A673 (cell line): ENCODE results near the gene C10orf90. TPM values are rescaled to one million over a fixed set of nuclear protein-coding genes. Genes with fewer than 3 reads are reported as not detected.

Experiments
- BruUV-seq: library from RNA; stranded (reverse); fragments of 400-500 nt; replicated peaks from 2 replicates; lab custom pipeline; 2021; lab: Mats Ljungman, UMichigan
- CTCF ChIA-PET: fragments of 300-600 bp; sonication (Branson Sonifier 250); formaldehyde crosslinking; loops from one replicate; lab custom pipeline; 2022; ENCODE audit warnings: antibody characterized with exemption; lab: Charles Lee
- POLR2A ChIA-PET: fragments of 300-600 bp; sonication (Branson Sonifier 250); formaldehyde crosslinking; loops from one replicate; lab custom pipeline; 2022; ENCODE audit warnings: antibody characterized with exemption; ENCODE audit not compliant: low non-redundant PET; lab: Charles Lee
- DNase-seq: peaks from one replicate; pipeline ENCODE4 v3.0.0-alpha.2; 2015; ENCODE audit warnings: low spot score
- H3K27ac ChIP-seq: fragments of 200-600 bp; sonication (generic); 2 replicates; pipeline ENCODE4 v1.5.1; 2016; ENCODE audit warnings: mixed run types, low read depth, mild to moderate bottlenecking, mixed read lengths, antibody characterized with exemption, low read length; ENCODE audit not compliant: poor library complexity, severe bottlenecking
- H3K27me3 ChIP-seq: fragments of 200-600 bp; sonication (generic); replicated peaks from 2 replicates; pipeline ENCODE4 v1.6.1; 2017; ENCODE audit warnings: mixed run types, low read depth, mild to moderate bottlenecking, mixed read lengths, antibody characterized with exemption, low read length; ENCODE audit not compliant: insufficient read depth, poor library complexity
- H3K36me3 ChIP-seq: fragments of 200-600 bp; sonication (generic); 2 replicates; pipeline ENCODE4 v1.6.1; 2016; ENCODE audit warnings: mixed run types, mild to moderate bottlenecking, mixed read lengths, antibody characterized with exemption, low read length; ENCODE audit not compliant: insufficient read depth, poor library complexity, severe bottlenecking
- H3K4me1 ChIP-seq: fragments of 200-600 bp; sonication (generic); 2 replicates; pipeline ENCODE4 v1.6.1; 2017; ENCODE audit warnings: mixed run types, mild to moderate bottlenecking, mixed read lengths, antibody characterized with exemption, low read length; ENCODE audit not compliant: insufficient read depth, poor library complexity, severe bottlenecking
- H3K4me3 ChIP-seq: fragments of 200-600 bp; sonication (generic); 2 replicates; pipeline ENCODE4 v1.5.1; 2016; ENCODE audit warnings: low read depth, mixed run types, mild to moderate bottlenecking, mixed read lengths, low read length; ENCODE audit not compliant: poor library complexity, severe bottlenecking
- H3K9me3 ChIP-seq: fragments of 200-600 bp; sonication (generic); 2 replicates; pipeline ENCODE4 v1.6.1; 2016; ENCODE audit warnings: mixed run types, low read depth, mild to moderate bottlenecking, mixed read lengths, antibody characterized with exemption, low read length; ENCODE audit not compliant: poor library complexity, severe bottlenecking
- EZH2 ChIP-seq: fragments of 200-600 bp; sonication (generic); IDR thresholded peaks from 2 replicates; pipeline ENCODE4 v1.6.1; 2017; ENCODE audit warnings: borderline replicate concordance, low read depth, mild to moderate bottlenecking, mixed read lengths, antibody characterized with exemption, low read length; ENCODE audit not compliant: poor library complexity, severe bottlenecking
- intact Hi-C: fragments of 100-400 bp; cut with micrococcal nuclease; formaldehyde crosslinking; loops from one replicate; pipeline ENCODE4 v1.10.0; 2022; ENCODE audit not compliant: unreplicated experiment
- total RNA-seq: library from RNA; stranded (reverse); gene quantifications from 2 replicates; pipeline ENCODE4 v1.2.3, GENCODE V29; 2021
- TF ChIP-seq, protein P1 (sequence below): fragments of 300-800, 200-600 bp; sonication (generic); conservative IDR thresholded peaks from 2 replicates; pipeline ENCODE4 v1.5.1; 2017; ENCODE audit warnings: low read depth, mild to moderate bottlenecking, antibody characterized with exemption, low read length, moderate library complexity, mixed read lengths

C10orf90 gene
- total RNA-seq, 1 experiment from 2014 or later: not detected

DNA sequence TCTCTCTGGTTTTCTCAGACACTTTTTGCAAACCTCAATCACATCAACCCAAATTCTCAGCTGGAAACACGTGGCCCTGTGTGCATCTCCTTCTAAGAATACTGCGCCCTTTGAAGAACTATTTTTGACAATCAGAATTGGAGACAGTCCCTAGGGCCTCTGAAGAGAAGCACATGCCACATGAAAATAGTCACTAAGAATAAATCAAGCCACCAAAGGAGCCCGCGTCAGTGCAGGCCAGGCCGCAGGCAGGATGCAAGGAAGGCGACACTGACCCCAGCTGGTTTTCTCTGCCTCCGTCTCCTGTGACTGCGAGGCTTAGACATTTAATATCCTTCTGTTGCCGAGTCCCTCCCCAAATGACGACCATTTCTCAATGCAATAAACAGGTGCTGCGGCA is 194.2 kb downstream of the C10orf90 start:
- no peaks in the 10 kb centered on the region for H3K9me3 ChIP-seq
- BruUV-seq: no TSS peak
- no peaks in the 10 kb centered on the region for H3K36me3 ChIP-seq
- POLR2A ChIA-PET: no interaction called here
- peaks cover 6% of the 10 kb centered on the region for H3K27me3 ChIP-seq
- TF ChIP-seq, protein P1, sequence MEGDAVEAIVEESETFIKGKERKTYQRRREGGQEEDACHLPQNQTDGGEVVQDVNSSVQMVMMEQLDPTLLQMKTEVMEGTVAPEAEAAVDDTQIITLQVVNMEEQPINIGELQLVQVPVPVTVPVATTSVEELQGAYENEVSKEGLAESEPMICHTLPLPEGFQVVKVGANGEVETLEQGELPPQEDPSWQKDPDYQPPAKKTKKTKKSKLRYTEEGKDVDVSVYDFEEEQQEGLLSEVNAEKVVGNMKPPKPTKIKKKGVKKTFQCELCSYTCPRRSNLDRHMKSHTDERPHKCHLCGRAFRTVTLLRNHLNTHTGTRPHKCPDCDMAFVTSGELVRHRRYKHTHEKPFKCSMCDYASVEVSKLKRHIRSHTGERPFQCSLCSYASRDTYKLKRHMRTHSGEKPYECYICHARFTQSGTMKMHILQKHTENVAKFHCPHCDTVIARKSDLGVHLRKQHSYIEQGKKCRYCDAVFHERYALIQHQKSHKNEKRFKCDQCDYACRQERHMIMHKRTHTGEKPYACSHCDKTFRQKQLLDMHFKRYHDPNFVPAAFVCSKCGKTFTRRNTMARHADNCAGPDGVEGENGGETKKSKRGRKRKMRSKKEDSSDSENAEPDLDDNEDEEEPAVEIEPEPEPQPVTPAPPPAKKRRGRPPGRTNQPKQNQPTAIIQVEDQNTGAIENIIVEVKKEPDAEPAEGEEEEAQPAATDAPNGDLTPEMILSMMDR: no peak
- TF ChIP-seq EZH2: no peak
- CTCF ChIA-PET: no interaction called here
- no peak overlapping the region for H3K4me3 ChIP-seq
- H3K27ac ChIP-seq: no peak overlapping the region
- intact Hi-C loops: no loop called here
- no peaks in the 10 kb centered on the region for H3K4me1 ChIP-seq
- no peak for DNase-seq

DNA sequence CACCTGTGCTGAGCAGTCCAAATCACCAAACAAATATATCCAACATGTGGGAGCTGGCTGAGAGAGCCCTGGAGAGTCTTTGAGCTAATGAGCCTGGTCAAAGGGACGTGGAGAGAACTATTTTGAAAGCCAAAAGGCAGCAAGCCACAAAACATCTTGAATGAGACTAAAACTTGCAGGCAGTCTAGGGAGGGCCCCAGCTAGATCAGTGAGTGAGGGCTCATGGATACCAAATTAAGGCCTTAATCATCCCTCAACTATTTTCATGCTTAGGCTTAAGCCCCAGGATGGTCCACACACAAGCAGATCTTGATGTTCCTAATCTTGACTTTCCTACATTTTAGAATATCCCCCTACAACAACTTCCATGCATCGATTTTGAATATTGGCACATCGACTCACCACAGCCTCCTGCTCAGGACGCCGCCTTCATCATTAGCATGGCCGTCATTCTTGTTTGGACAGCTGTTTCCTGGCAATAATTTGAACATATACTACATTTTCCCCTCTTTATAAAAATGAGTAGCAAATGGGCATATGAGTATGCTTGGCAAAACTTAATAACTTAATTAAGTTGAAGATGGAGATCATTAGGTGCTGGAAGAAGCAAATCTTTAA is 195.3 kb downstream of the C10orf90 start:
- POLR2A ChIA-PET: no interaction called here
- Histone ChIP-seq H3K36me3 (no peaks in the 10 kb centered on the region), H3K27me3 (peaks cover 6% of the 10 kb centered on the region), H3K4me3 (no peak overlapping the region), H3K4me1 (no peaks in the 10 kb centered on the region), H3K9me3 (no peaks in the 10 kb centered on the region), H3K27ac (no peak overlapping the region)
- CTCF ChIA-PET: no interaction called here
- BruUV-seq: no TSS peak
- DNase-seq: no peak
- TF ChIP-seq, protein P1: no peak
- TF ChIP-seq EZH2: no peak
- intact Hi-C loops: no loop called here

- TF ChIP-seq, protein P1: no peak
- TF ChIP-seq EZH2: no peak
- H3K36me3 ChIP-seq: no peaks in the 10 kb centered on the region
- ChIA-PET CTCF (no interaction called here), POLR2A (no interaction called here)
- no peak overlapping the region for H3K4me3 ChIP-seq
- H3K27me3 ChIP-seq: peaks cover 6% of the 10 kb centered on the region
- intact Hi-C loops: no loop called here
- BruUV-seq: no TSS peak
- no peaks in the 10 kb centered on the region for H3K9me3 ChIP-seq
- H3K4me1 ChIP-seq: no peaks in the 10 kb centered on the region
- DNase-seq: no peak
- no peak overlapping the region for H3K27ac ChIP-seq
Observed at GRCh38 chr10:126474031-126474430, 196.5 kb downstream of the C10orf90 start.
